ENCODE measurements around the gene NUDT8. TPM values are rescaled to one million over a fixed set of nuclear protein-coding genes. Genes with fewer than 3 reads are reported as not detected.
A peak's percentile ranks its signal among the peaks of the same experiment; 100 is the strongest.
"Not testable (repeated sequence)": the region's sequence is repeated elsewhere in the genome, so short reads cannot be mapped to it uniquely, and the experiment has no call there.

The NUDT8 gene
- polyA plus RNA-seq, 4 donors = 11.7 to 67.1 (median 45.7) TPM

DNA sequence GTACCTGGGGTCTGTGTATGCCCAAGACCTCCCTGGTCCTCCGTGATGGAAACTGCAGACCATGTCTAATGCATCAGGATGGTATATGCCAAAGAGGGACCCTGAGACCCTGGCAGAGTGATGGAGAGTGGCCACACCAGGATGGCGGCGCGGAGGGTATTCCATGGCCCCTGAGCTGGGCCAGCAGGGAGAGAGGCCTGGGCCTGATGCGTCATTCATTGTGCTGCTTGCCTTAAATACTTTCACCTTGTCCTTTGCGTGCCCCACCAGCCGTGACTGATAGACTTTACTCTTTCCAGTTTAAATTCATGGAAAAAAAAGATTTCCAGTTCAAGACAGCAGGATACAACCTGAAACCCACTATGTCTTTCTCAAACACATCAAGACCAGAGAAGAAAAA lies 28.6 kb downstream of the NUDT8 start:
- H3K9me3 ChIP-seq (ENCODE audit: control insufficient read depth in 2 of 2, insufficient read depth in 1 of 2, low read depth in 1 of 2, low read length in 1 of 2) = peaks cover 0 to 11% of the 10 kb centered on the region in 2 donors
- WGBS, 3 donors = 87 to 96% (median 95%) methylated on average over 7 of the region's 7 CpGs
- FAIRE-seq (no peak), DNase-seq (no peak)
- no peaks in the 10 kb centered on the region for H3K36me3 ChIP-seq (ENCODE audit: control insufficient read depth in 3 of 3, insufficient read depth in 2 of 3, low read depth in 1 of 3, low read length in 3 of 3)
- H3K4me1 ChIP-seq (ENCODE audit: control insufficient read depth in 3 of 3, insufficient read depth in 2 of 3, low read depth in 1 of 3, low read length in 2 of 3) = no peaks in the 10 kb centered on the region
- H3K27ac ChIP-seq (ENCODE audit: low read depth in 1 of 3, low read length in 2 of 3) = no peak overlapping the region
- no peak overlapping the region for H3K4me3 ChIP-seq (ENCODE audit: low read depth in 1 of 3, low read length in 3 of 3)
- H3K27me3 ChIP-seq (ENCODE audit: control insufficient read depth in 3 of 3, insufficient read depth in 3 of 3, low read length in 3 of 3) = no peaks in the 10 kb centered on the region

- Histone ChIP-seq H3K9me3 (ENCODE audit: control insufficient read depth in 2 of 2, insufficient read depth in 1 of 2, low read depth in 1 of 2, low read length in 1 of 2) (peaks cover 0 to 11% of the 10 kb centered on the region in 2 donors), H3K27ac (ENCODE audit: low read depth in 1 of 3, low read length in 2 of 3) (no peak overlapping the region), H3K4me1 (ENCODE audit: control insufficient read depth in 3 of 3, insufficient read depth in 2 of 3, low read depth in 1 of 3, low read length in 2 of 3) (no peaks in the 10 kb centered on the region), H3K27me3 (ENCODE audit: control insufficient read depth in 3 of 3, insufficient read depth in 3 of 3, low read length in 3 of 3) (no peaks in the 10 kb centered on the region), H3K4me3 (ENCODE audit: low read depth in 1 of 3, low read length in 3 of 3) (no peak overlapping the region), H3K36me3 (ENCODE audit: control insufficient read depth in 3 of 3, insufficient read depth in 2 of 3, low read depth in 1 of 3, low read length in 3 of 3) (no peaks in the 10 kb centered on the region)
- FAIRE-seq = no peak
- 51 to 68% (median 64%) methylated on average over 7 of the region's 7 CpGs for WGBS, 3 donors
- no peak for DNase-seq
Measured at GRCh38 chr11:67600324-67601029, 29.3 kb downstream of the NUDT8 start.

DNA sequence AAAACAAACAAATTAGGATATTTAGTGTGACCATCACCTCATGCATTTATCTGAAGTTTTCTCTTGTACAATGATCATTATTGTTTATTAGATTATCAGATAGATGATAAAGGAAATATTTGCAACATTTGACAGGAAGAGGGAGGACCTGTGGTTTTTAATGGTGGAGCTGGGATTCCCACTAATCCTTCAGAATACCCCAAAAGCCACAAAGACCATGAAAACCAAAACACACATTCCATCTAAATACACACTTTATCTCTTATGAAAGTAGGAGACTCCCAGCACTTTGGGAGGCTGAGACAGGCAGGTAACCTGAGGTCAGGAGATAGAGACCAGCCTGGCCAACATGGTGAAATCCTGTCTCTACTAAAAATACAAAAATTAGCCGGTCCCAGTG lies 30.6 kb downstream of the NUDT8 start:
- H3K4me3 ChIP-seq (ENCODE audit: low read depth in 1 of 3, low read length in 3 of 3) = no peak overlapping the region
- FAIRE-seq (no peak), DNase-seq (no peak)
- H3K9me3 ChIP-seq (ENCODE audit: control insufficient read depth in 2 of 2, insufficient read depth in 1 of 2, low read depth in 1 of 2, low read length in 1 of 2) = peaks cover 0 to 11% of the 10 kb centered on the region in 2 donors
- 76 to 94% (median 91%) methylated on average over 1 of the region's 1 CpG for WGBS, 3 donors
- no peaks in the 10 kb centered on the region for H3K4me1 ChIP-seq (ENCODE audit: control insufficient read depth in 3 of 3, insufficient read depth in 2 of 3, low read depth in 1 of 3, low read length in 2 of 3)
- no peaks in the 10 kb centered on the region for H3K27me3 ChIP-seq (ENCODE audit: control insufficient read depth in 3 of 3, insufficient read depth in 3 of 3, low read length in 3 of 3)
- H3K27ac ChIP-seq (ENCODE audit: low read depth in 1 of 3, low read length in 2 of 3) = no peak overlapping the region
- no peaks in the 10 kb centered on the region for H3K36me3 ChIP-seq (ENCODE audit: control insufficient read depth in 3 of 3, insufficient read depth in 2 of 3, low read depth in 1 of 3, low read length in 3 of 3)

GRCh38 chr11:67597963-67598362 lies 31.8 kb downstream of the NUDT8 start:
- H3K9me3 ChIP-seq (ENCODE audit: control insufficient read depth in 2 of 2, insufficient read depth in 1 of 2, low read depth in 1 of 2, low read length in 1 of 2) = peaks cover 0 to 11% of the 10 kb centered on the region in 2 donors
- WGBS, 3 donors = 95 to 96% (median 96%) methylated on average over 23 to 26 of the region's 26 CpGs
- FAIRE-seq = not testable (repeated sequence)

DNA sequence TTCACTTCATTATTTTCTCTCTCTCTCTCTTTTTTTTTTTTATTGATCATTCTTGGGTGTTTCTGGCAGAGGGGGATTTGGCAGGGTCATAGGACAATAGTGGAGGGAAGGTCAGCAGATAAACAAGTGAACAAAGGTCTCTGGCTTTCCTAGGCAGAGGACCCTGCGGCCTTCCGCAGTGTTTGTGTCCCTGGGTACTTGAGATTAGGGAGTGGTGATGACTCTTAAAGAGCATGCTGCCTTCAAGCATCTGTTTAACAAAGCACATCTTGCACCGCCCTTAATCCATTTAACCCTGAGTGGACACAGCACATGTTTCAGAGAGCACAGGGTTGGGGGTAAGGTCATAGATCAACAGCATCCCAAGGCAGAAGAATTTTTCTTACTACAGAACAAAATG lies 32.3 kb downstream of the NUDT8 start:
- not testable (repeated sequence) for H3K27ac ChIP-seq (ENCODE audit: low read depth in 1 of 3, low read length in 2 of 3); DNase-seq; H3K27me3 ChIP-seq (ENCODE audit: control insufficient read depth in 3 of 3, insufficient read depth in 3 of 3, low read length in 3 of 3); H3K36me3 ChIP-seq (ENCODE audit: control insufficient read depth in 3 of 3, insufficient read depth in 2 of 3, low read depth in 1 of 3, low read length in 3 of 3); H3K4me3 ChIP-seq (ENCODE audit: low read depth in 1 of 3, low read length in 3 of 3); FAIRE-seq; H3K9me3 ChIP-seq (ENCODE audit: control insufficient read depth in 2 of 2, insufficient read depth in 1 of 2, low read depth in 1 of 2, low read length in 1 of 2)
- peaks cover 0 to 16% (median 2%) of the 10 kb centered on the region in 3 donors for H3K4me1 ChIP-seq (ENCODE audit: control insufficient read depth in 3 of 3, insufficient read depth in 2 of 3, low read depth in 1 of 3, low read length in 2 of 3)
- no CpG with 5 or more reads among the region's 3 CpGs for WGBS, 3 donors

More at GRCh38 chr11:67597963-67598362, 31.8 kb downstream of the NUDT8 start:
- H3K27ac ChIP-seq (ENCODE audit: low read depth in 1 of 3, low read length in 2 of 3); H3K27me3 ChIP-seq (ENCODE audit: control insufficient read depth in 3 of 3, insufficient read depth in 3 of 3, low read length in 3 of 3); H3K36me3 ChIP-seq (ENCODE audit: control insufficient read depth in 3 of 3, insufficient read depth in 2 of 3, low read depth in 1 of 3, low read length in 3 of 3); DNase-seq; H3K4me3 ChIP-seq (ENCODE audit: low read depth in 1 of 3, low read length in 3 of 3): not testable (repeated sequence)
- peaks cover 0 to 12% (median 2%) of the 10 kb centered on the region in 3 donors for H3K4me1 ChIP-seq (ENCODE audit: control insufficient read depth in 3 of 3, insufficient read depth in 2 of 3, low read depth in 1 of 3, low read length in 2 of 3)

GRCh38 chr11:67596753-67597300 lies 32.9 kb downstream of the NUDT8 start:
- Histone ChIP-seq H3K9me3 (ENCODE audit: control insufficient read depth in 2 of 2, insufficient read depth in 1 of 2, low read depth in 1 of 2, low read length in 1 of 2) (peaks cover 0 to 5% of the 10 kb centered on the region in 2 donors), H3K4me3 (ENCODE audit: low read depth in 1 of 3, low read length in 3 of 3) (no peak overlapping the region), H3K36me3 (ENCODE audit: control insufficient read depth in 3 of 3, insufficient read depth in 2 of 3, low read depth in 1 of 3, low read length in 3 of 3) (no peaks in the 10 kb centered on the region), H3K27me3 (ENCODE audit: control insufficient read depth in 3 of 3, insufficient read depth in 3 of 3, low read length in 3 of 3) (no peaks in the 10 kb centered on the region), H3K4me1 (ENCODE audit: control insufficient read depth in 3 of 3, insufficient read depth in 2 of 3, low read depth in 1 of 3, low read length in 2 of 3) (peaks cover 0 to 16% (median 2%) of the 10 kb centered on the region in 3 donors), H3K27ac (ENCODE audit: low read depth in 1 of 3, low read length in 2 of 3) (no peak overlapping the region)
- FAIRE-seq (no peak), DNase-seq (no peak)
- WGBS, 3 donors = 86 to 97% (median 91%) methylated on average over 1 of the region's 1 CpG

DNA sequence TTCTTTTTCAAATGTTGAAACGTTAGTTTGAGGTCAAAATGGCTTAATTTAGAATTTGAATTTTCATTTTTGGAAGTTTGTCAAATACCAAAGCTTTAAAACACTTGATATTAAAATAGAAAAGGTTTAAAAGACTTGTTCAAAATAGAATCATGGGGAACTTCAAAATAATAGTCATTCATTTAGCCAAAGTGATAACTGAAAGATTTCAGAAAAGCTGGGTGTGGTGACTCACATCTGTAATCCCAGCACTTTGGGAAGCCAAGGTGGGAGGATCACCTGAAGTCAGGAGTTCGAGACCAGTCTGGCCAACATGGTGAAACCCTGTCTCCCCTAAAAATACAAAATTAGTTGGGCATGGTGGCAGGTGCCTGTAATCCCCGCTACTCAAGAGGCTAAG lies 35.3 kb downstream of the NUDT8 start:
- peaks cover 0 to 16% (median 2%) of the 10 kb centered on the region in 3 donors for H3K4me1 ChIP-seq (ENCODE audit: control insufficient read depth in 3 of 3, insufficient read depth in 2 of 3, low read depth in 1 of 3, low read length in 2 of 3)
- H3K27me3 ChIP-seq (ENCODE audit: control insufficient read depth in 3 of 3, insufficient read depth in 3 of 3, low read length in 3 of 3) = no peaks in the 10 kb centered on the region
- no peak overlapping the region for H3K27ac ChIP-seq (ENCODE audit: low read depth in 1 of 3, low read length in 2 of 3)
- no peak for DNase-seq
- no peak overlapping the region for H3K4me3 ChIP-seq (ENCODE audit: low read depth in 1 of 3, low read length in 3 of 3)
- peaks cover 0 to 5% of the 10 kb centered on the region in 2 donors for H3K9me3 ChIP-seq (ENCODE audit: control insufficient read depth in 2 of 2, insufficient read depth in 1 of 2, low read depth in 1 of 2, low read length in 1 of 2)
- no peak for FAIRE-seq
- 74 to 81% (median 76%) methylated on average over 3 of the region's 3 CpGs for WGBS, 3 donors
- no peaks in the 10 kb centered on the region for H3K36me3 ChIP-seq (ENCODE audit: control insufficient read depth in 3 of 3, insufficient read depth in 2 of 3, low read depth in 1 of 3, low read length in 3 of 3)

- FAIRE-seq (no peak), DNase-seq (peak; percentile 35 to 60)
- Histone ChIP-seq H3K27me3 (ENCODE audit: control insufficient read depth in 3 of 3, insufficient read depth in 3 of 3, low read length in 3 of 3) (no peaks in the 10 kb centered on the region), H3K4me3 (ENCODE audit: low read depth in 1 of 3, low read length in 3 of 3) (no peak overlapping the region), H3K36me3 (ENCODE audit: control insufficient read depth in 3 of 3, insufficient read depth in 2 of 3, low read depth in 1 of 3, low read length in 3 of 3) (peaks cover 0 to 4% (median 0%) of the 10 kb centered on the region in 3 donors), H3K27ac (ENCODE audit: low read depth in 1 of 3, low read length in 2 of 3) (peak overlapping the region in 1 of 3 donors; percentile 31), H3K4me1 (ENCODE audit: control insufficient read depth in 3 of 3, insufficient read depth in 2 of 3, low read depth in 1 of 3, low read length in 2 of 3) (peaks cover 0 to 16% (median 2%) of the 10 kb centered on the region in 3 donors), H3K9me3 (ENCODE audit: control insufficient read depth in 2 of 2, insufficient read depth in 1 of 2, low read depth in 1 of 2, low read length in 1 of 2) (peaks cover 0 to 5% of the 10 kb centered on the region in 2 donors)
- 10 to 48% (median 43%) methylated on average over 3 of the region's 3 CpGs for WGBS, 3 donors
Measured at GRCh38 chr11:67593565-67593905, 36.2 kb downstream of the NUDT8 start.

Data from small intestine (tissue), 7 donors.